Retinal pigment epithelial cell (primary cell): ENCODE measurements around the gene BCAS4.

Experiments
- DNase-seq: peaks from one replicate; pipeline ENCODE4 v3.0.0-alpha.2; 2010; ENCODE audit warnings: low read depth
- H3K4me3 ChIP-seq: 2 replicates; pipeline ENCODE4 v1.5.1; 2011; ENCODE audit warnings: mild to moderate bottlenecking, low read length, control low read depth, moderate library complexity
- CTCF ChIP-seq: conservative IDR thresholded peaks from 2 replicates; pipeline ENCODE4 v1.5.1; 2011; ENCODE audit warnings: low read depth, low read length, control low read depth, inconsistent platforms

The BCAS4 gene

DNA sequence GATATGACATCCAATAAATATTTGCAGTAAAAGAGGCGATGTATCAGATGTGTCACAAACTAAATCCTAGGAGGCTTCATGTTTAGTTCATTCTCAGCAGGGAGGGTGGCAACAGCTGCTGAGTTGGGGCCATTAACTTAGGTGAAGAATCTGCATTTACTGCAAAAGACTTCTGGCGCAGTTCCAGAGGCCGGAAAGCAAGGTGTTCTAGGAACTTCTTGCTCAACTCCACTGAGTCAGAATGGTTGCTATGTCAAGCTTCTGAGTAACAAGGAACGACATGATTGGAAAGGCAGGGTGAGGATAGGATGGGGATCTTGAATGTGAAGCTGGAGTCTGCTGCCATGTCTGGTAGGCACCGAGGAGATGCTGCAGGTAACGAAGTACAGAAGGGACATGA lies 124.7 kb downstream of the BCAS4 start:
- no peak for TF ChIP-seq CTCF
- DNase-seq = peak; percentile 48
- H3K4me3 ChIP-seq = no peak overlapping the region

- no peak for TF ChIP-seq CTCF
- no peak for DNase-seq
- H3K4me3 ChIP-seq = no peak overlapping the region
Observed at GRCh38 chr20:50920997-50921396, 126.1 kb downstream of the BCAS4 start.

- no peak for TF ChIP-seq CTCF
- H3K4me3 ChIP-seq = no peak overlapping the region
- DNase-seq = no peak
Observed at GRCh38 chr20:50921803-50922501, 127.1 kb downstream of the BCAS4 start.

GRCh38 chr20:50924261-50924920 lies 129.5 kb downstream of the BCAS4 start:
- DNase-seq = no peak
- H3K4me3 ChIP-seq = no peak overlapping the region
- no peak for TF ChIP-seq CTCF

GRCh38 chr20:50926530-50926929 lies 131.7 kb downstream of the BCAS4 start:
- no peak for DNase-seq
- no peak for TF ChIP-seq CTCF
- H3K4me3 ChIP-seq = no peak overlapping the region
